A549 (cell line): ENCODE measurements around the gene GLT1D1.
"Not testable (repeated sequence)": the region's sequence is repeated elsewhere in the genome, so short reads cannot be mapped to it uniquely, and the experiment has no call there.

Source experiments
- BHLHE40 ChIP-seq: IDR thresholded peaks from 2 replicates; pipeline ENCODE4 v1.6.1; 2012; ENCODE audit warnings: low read depth, low read length, inconsistent platforms
- CEBPB ChIP-seq, 2 experiments: fragments of >200 bp in 1 of 2; sonication (Bioruptor Twin) in 1 of 2; formaldehyde crosslinking in 1 of 2; IDR thresholded peaks; 2 replicates each; pipeline ENCODE4 v1.6.1; 2012 to 2016
- POLR2A ChIP-seq: IDR thresholded peaks from 2 replicates; pipeline ENCODE4 v1.6.1; 2012; ENCODE audit warnings: mild to moderate bottlenecking, low read length
- POLR2AphosphoS2 ChIP-seq: conservative IDR thresholded peaks from 2 replicates; pipeline ENCODE4 v1.6.1; 2012; ENCODE audit warnings: low read length, improper control_type of control experiment, inconsistent platforms
- RNF2 ChIP-seq: fragments of 200-600 bp; sonication (generic); IDR thresholded peaks from 2 replicates; pipeline ENCODE4 v1.6.1; 2016; ENCODE audit warnings: low read depth, mild to moderate bottlenecking, antibody characterized with exemption, moderate library complexity, borderline replicate concordance
- TF ChIP-seq, protein P1 (sequence below): fragments of >200 bp; sonication (Bioruptor Twin); formaldehyde crosslinking; IDR thresholded peaks from 3 replicates; pipeline ENCODE4 v1.5.1; 2016

GRCh38 chr12:128849806-128850205 is 3.5 kb upstream of the GLT1D1 start:
- not testable (repeated sequence) for TF ChIP-seq POLR2A; CEBPB (IDR thresholded peaks at IDR 0.05); BHLHE40; POLR2AphosphoS2; RNF2
- TF ChIP-seq, protein P1, sequence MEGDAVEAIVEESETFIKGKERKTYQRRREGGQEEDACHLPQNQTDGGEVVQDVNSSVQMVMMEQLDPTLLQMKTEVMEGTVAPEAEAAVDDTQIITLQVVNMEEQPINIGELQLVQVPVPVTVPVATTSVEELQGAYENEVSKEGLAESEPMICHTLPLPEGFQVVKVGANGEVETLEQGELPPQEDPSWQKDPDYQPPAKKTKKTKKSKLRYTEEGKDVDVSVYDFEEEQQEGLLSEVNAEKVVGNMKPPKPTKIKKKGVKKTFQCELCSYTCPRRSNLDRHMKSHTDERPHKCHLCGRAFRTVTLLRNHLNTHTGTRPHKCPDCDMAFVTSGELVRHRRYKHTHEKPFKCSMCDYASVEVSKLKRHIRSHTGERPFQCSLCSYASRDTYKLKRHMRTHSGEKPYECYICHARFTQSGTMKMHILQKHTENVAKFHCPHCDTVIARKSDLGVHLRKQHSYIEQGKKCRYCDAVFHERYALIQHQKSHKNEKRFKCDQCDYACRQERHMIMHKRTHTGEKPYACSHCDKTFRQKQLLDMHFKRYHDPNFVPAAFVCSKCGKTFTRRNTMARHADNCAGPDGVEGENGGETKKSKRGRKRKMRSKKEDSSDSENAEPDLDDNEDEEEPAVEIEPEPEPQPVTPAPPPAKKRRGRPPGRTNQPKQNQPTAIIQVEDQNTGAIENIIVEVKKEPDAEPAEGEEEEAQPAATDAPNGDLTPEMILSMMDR: not testable (repeated sequence)
